ENCODE results near the gene C1QTNF5.

The C1QTNF5 gene

GRCh38 chr11:119381181-119381988, 40.7 kb upstream of the C1QTNF5 start, which contains the start of gene USP2 (continued):
- TF ChIP-seq ZNF645 (tag by site-specific recombination; IDR thresholded peaks at IDR 0.05) (no peak), ZFP69B (tag by site-specific recombination; IDR thresholded peaks at IDR 0.05) (peak; percentile 82), ZNF660 (tag by site-specific recombination; IDR thresholded peaks at IDR 0.05) (peak; percentile 71; the same call in 1 of the 2 replicates), ZNF335 (tag by site-specific recombination; conservative IDR thresholded peaks at IDR 0.05) (peak; percentile 78), ZBTB10 (tag by site-specific recombination; IDR thresholded peaks at IDR 0.05) (peak; percentile 85), ZNF37A (tag by site-specific recombination; IDR thresholded peaks at IDR 0.05) (no peak), KLF9 (tag by site-specific recombination; IDR thresholded peaks at IDR 0.05; ENCODE audit: low read depth) (peak; percentile 53; the same call in 1 of the 2 replicates), REPIN1 (tag by site-specific recombination; IDR thresholded peaks at IDR 0.05; ENCODE audit: low read depth) (no peak), PATZ1 (tag by site-specific recombination; IDR thresholded peaks at IDR 0.05) (peak; percentile 96), ZNF274 (IDR thresholded peaks at IDR 0.05; ENCODE audit: low read length) (no peak), ZNF274 (tag by site-specific recombination; IDR thresholded peaks at IDR 0.05; ENCODE audit: borderline replicate concordance) (no peak), TSHZ1 (tag by site-specific recombination; IDR thresholded peaks at IDR 0.05; ENCODE audit: borderline replicate concordance) (no peak), ZNF76 (tag by site-specific recombination; IDR thresholded peaks at IDR 0.05; ENCODE audit: borderline replicate concordance, low read depth) (no peak), CTCF (tag by site-specific recombination; IDR thresholded peaks at IDR 0.05) (peak; percentile 95), ZSCAN5A (tag by site-specific recombination; IDR thresholded peaks at IDR 0.05) (no peak), ZNF350 (tag by site-specific recombination; IDR thresholded peaks at IDR 0.05) (no peak), ZNF324 (tag by site-specific recombination; IDR thresholded peaks at IDR 0.05) (no peak; the same call in 1 of the 2 replicates), ATF2 (tag by site-specific recombination; IDR thresholded peaks at IDR 0.05; ENCODE audit: low read depth) (peak; percentile 53; the same call in 1 of the 2 replicates), ZXDB (tag by site-specific recombination; IDR thresholded peaks at IDR 0.05) (0 out of 2 replicates have a peak, but pooled peaks have one; percentile 17), ZNF768 (tag by site-specific recombination; IDR thresholded peaks at IDR 0.05) (no peak), ZNF266 (tag by site-specific recombination; IDR thresholded peaks at IDR 0.05; ENCODE audit: low read depth) (no peak), KLF1 (tag by site-specific recombination; IDR thresholded peaks at IDR 0.05) (peak; percentile 61), KLF10 (tag by site-specific recombination; IDR thresholded peaks at IDR 0.05) (peak; percentile 90), ZNF791 (tag by site-specific recombination; IDR thresholded peaks at IDR 0.05) (no peak)
